ENCODE results near the gene GAS2.

GAS2 gene

GRCh38 chr11:22690871-22691270 is 24.5 kb downstream of the GAS2 start:
- no peak for ATAC-seq
- no peaks in the 10 kb centered on the region for H3K4me1 Mint-ChIP-seq
- H3K27me3 Mint-ChIP-seq, result no peaks in the 10 kb centered on the region
- no peaks in the 10 kb centered on the region for H3K9me3 Mint-ChIP-seq
- no peak overlapping the region for H3K4me3 Mint-ChIP-seq
- no peak overlapping the region for H3K27ac Mint-ChIP-seq
- H3K36me3 Mint-ChIP-seq, result no peaks in the 10 kb centered on the region

DNA sequence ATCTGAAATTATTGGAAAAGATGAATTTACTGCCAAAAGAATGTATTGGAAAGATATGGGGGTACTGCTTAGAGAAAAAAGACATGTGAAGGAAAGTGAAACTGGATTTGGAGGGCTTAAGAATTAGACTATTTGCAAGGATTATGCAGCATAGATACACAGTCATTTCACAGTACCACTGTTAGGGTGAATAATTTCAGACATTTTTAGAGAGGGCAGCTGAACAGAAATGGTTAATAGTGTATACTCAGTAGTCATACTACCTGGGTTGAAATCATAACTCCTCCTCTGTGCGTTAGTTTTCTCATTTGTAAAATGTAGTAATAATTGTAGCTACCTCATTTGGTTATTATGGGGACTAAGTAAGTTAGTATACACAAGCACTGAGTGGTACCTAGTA is 33.0 kb downstream of the GAS2 start:
- no peak overlapping the region for H3K27ac Mint-ChIP-seq
- H3K4me1 Mint-ChIP-seq, result no peaks in the 10 kb centered on the region
- H3K36me3 Mint-ChIP-seq, result no peaks in the 10 kb centered on the region
- ATAC-seq, result no peak
- H3K9me3 Mint-ChIP-seq, result no peaks in the 10 kb centered on the region
- H3K4me3 Mint-ChIP-seq, result no peak overlapping the region
- H3K27me3 Mint-ChIP-seq, result peaks cover 8% of the 10 kb centered on the region

DNA sequence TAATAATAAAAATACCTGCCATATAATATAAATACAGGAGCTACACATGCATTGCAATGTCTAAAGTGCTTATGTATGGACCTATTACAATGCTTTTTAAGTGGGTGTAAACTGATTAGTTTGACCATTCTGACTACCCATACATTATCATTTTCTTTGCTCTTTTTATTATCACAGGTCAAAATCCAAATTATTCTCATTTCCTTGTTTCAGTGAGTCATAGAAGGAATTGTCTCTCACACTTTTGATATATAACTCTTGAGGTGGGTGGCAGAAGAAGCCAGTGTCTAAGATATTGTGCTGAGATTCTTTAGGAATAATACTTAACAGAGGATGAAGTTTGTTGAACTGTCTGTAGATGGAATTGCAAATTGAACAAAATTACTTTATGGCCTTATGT is 35.6 kb downstream of the GAS2 start:
- H3K27me3 Mint-ChIP-seq, result peaks cover 10% of the 10 kb centered on the region
- no peaks in the 10 kb centered on the region for H3K36me3 Mint-ChIP-seq
- no peak overlapping the region for H3K27ac Mint-ChIP-seq
- no peaks in the 10 kb centered on the region for H3K4me1 Mint-ChIP-seq
- H3K9me3 Mint-ChIP-seq, result peaks cover 2% of the 10 kb centered on the region
- no peak for ATAC-seq
- no peak overlapping the region for H3K4me3 Mint-ChIP-seq

DNA sequence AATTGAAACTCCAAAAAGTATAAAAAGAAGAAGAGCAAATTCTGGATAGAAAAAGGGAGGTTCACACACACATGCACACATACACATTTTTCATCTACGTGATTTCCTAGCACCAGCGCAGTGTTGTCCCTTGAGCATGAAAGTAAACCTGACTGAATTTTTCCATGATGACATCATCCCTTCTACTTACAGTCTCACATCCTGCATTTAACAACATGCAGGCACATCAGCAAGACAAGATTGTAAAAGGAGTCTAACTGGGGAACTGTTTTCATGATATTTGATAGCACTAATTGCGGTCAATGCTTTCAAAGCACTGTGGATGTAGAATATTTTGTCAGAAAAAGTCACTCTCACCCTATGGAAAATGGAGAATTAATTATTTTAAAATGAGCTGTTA is 36.6 kb downstream of the GAS2 start:
- H3K4me3 Mint-ChIP-seq, result no peak overlapping the region
- H3K9me3 Mint-ChIP-seq, result peaks cover 2% of the 10 kb centered on the region
- peaks cover 14% of the 10 kb centered on the region for H3K27me3 Mint-ChIP-seq
- H3K36me3 Mint-ChIP-seq, result no peaks in the 10 kb centered on the region
- H3K4me1 Mint-ChIP-seq, result no peaks in the 10 kb centered on the region
- no peak for ATAC-seq
- H3K27ac Mint-ChIP-seq, result no peak overlapping the region

DNA sequence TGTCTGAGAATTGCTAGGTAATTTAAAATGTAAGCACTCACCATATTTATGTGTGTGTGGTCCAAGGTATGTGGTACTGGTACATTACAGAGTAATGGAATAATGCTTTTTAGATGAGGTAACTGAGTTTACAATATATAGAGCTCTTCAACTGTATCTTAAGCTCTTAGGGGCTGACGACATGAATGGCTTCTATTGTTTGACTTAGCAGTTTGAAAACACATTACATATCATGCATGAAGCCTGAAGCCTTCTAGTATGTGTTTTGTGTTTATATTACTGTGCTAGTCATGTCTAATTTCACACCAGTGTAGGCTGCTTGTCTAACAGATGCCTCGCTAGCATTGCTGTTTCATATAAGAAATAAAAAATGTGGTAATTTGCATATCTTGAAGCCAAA is 37.2 kb downstream of the GAS2 start:
- Mint-ChIP-seq H3K4me3 (no peak overlapping the region), H3K9me3 (peaks cover 2% of the 10 kb centered on the region)

DNA sequence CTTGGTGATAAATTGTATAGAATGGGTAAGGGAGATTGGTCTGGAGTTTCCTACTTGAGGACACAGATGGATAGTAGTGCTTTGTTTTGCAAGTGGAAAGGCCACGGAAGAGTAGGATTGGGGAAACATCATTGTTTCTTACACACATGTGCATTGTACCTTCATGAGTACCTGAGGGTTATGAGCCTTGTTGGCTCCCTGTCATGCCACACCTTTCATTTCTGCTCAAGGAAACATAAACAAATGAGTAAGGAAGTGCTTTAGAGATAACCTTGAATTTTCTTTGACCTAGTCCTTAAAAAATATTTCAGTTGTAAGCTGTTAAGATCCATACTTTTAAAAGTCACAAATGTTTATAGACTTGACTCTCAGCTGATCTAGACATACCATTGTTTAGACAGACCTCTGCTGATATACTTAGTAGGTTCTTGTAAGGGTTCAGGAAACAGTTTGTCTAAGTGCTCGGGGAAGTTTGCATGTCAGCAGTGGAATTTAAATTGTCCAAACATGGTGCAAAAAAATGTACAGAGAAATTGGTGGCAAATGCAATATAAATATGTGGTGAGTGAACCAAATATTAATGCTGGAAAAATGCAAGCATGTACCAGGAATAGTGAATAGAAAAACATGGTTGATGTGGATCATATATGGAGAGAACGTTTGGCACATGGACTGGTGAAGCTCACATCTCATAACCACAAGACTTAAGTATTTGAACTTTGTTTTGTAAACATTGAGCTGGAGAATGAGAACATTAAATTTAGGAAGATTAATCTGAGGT is 40.9 kb downstream of the GAS2 start:
- peaks cover 2% of the 10 kb centered on the region for H3K9me3 Mint-ChIP-seq
- peaks cover 12% of the 10 kb centered on the region for H3K27me3 Mint-ChIP-seq
- no peaks in the 10 kb centered on the region for H3K4me1 Mint-ChIP-seq
- no peaks in the 10 kb centered on the region for H3K36me3 Mint-ChIP-seq
- H3K27ac Mint-ChIP-seq, result no peak overlapping the region
- ATAC-seq, result no peak
- no peak overlapping the region for H3K4me3 Mint-ChIP-seq

More for the DNA sequence above, 37.2 kb downstream of the GAS2 start:
- no peak overlapping the region for H3K27ac Mint-ChIP-seq
- no peaks in the 10 kb centered on the region for H3K36me3 Mint-ChIP-seq
- no peak for ATAC-seq
- H3K4me1 Mint-ChIP-seq, result no peaks in the 10 kb centered on the region
- peaks cover 12% of the 10 kb centered on the region for H3K27me3 Mint-ChIP-seq

GRCh38 chr11:22711071-22711770 is 44.8 kb downstream of the GAS2 start:
- no peak overlapping the region for H3K4me3 Mint-ChIP-seq

GRCh38 chr11:22711880-22712279 is 45.5 kb downstream of the GAS2 start:
- H3K27me3 Mint-ChIP-seq, result peaks cover 12% of the 10 kb centered on the region
- no peak for ATAC-seq
- no peak overlapping the region for H3K27ac Mint-ChIP-seq
- H3K4me1 Mint-ChIP-seq, result no peaks in the 10 kb centered on the region
- no peak overlapping the region for H3K4me3 Mint-ChIP-seq
- peaks cover 7% of the 10 kb centered on the region for H3K9me3 Mint-ChIP-seq
- H3K36me3 Mint-ChIP-seq, result no peaks in the 10 kb centered on the region

More at GRCh38 chr11:22711071-22711770, 44.8 kb downstream of the GAS2 start:
- Mint-ChIP-seq H3K4me1 (no peaks in the 10 kb centered on the region), H3K27me3 (peaks cover 12% of the 10 kb centered on the region), H3K36me3 (no peaks in the 10 kb centered on the region), H3K9me3 (peaks cover 7% of the 10 kb centered on the region), H3K27ac (no peak overlapping the region)
- ATAC-seq, result no peak

DNA sequence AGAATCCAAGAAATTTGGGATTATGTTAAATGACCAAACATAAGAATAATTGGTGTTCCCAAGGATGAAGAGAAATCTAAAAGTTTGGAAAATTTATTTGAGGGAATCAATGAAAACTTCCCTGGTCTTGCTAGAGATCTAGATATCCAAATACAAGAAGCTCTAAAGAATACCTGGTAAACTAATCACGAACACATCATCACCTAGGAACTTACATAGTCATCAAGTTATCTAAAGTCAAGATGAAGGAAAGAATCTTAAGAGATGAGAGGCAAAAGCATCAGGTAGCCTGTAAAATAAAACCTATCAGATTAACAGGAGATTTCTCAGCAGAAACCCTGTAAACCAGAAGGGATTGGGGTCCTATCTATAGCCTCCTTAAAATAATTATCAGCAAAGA is 46.9 kb downstream of the GAS2 start:
- H3K36me3 Mint-ChIP-seq, result no peaks in the 10 kb centered on the region
- H3K27ac Mint-ChIP-seq, result no peak overlapping the region
- ATAC-seq, result no peak
- H3K4me3 Mint-ChIP-seq, result no peak overlapping the region
- H3K9me3 Mint-ChIP-seq, result peaks cover 7% of the 10 kb centered on the region
- no peaks in the 10 kb centered on the region for H3K27me3 Mint-ChIP-seq
- no peaks in the 10 kb centered on the region for H3K4me1 Mint-ChIP-seq

- Mint-ChIP-seq H3K36me3 (no peaks in the 10 kb centered on the region), H3K27me3 (no peaks in the 10 kb centered on the region), H3K4me1 (no peaks in the 10 kb centered on the region), H3K9me3 (peaks cover 7% of the 10 kb centered on the region), H3K4me3 (no peak overlapping the region), H3K27ac (no peak overlapping the region)
- no peak for ATAC-seq
Measured at GRCh38 chr11:22715971-22716370, 49.6 kb downstream of the GAS2 start.

DNA sequence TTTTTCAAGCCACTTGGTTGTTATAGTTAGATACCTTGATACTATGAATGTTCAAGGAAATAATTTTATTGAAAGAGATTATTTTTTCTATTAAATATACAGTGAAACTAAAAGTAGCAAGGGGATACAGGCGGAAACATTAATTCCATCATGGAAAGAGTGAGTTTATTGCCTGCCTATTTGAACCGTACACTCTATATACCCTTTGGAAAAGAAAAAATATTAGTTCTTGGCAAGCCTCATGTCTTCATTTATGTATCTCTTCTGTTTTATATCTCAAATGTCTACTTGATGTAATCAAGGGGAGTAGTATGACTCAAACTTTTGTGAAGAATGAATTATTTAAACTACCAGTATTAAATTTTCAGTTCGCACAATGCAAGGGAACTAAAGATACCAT is 54.0 kb downstream of the GAS2 start:
- H3K4me3 Mint-ChIP-seq, result no peak overlapping the region
- H3K9me3 Mint-ChIP-seq, result no peaks in the 10 kb centered on the region
- H3K27me3 Mint-ChIP-seq, result no peaks in the 10 kb centered on the region
- no peak for ATAC-seq
- no peaks in the 10 kb centered on the region for H3K4me1 Mint-ChIP-seq
- H3K27ac Mint-ChIP-seq, result no peak overlapping the region
- H3K36me3 Mint-ChIP-seq, result no peaks in the 10 kb centered on the region

- ATAC-seq, result no peak
- no peak overlapping the region for H3K27ac Mint-ChIP-seq
- no peak overlapping the region for H3K4me3 Mint-ChIP-seq
- H3K9me3 Mint-ChIP-seq, result no peaks in the 10 kb centered on the region
- no peaks in the 10 kb centered on the region for H3K27me3 Mint-ChIP-seq
- H3K36me3 Mint-ChIP-seq, result no peaks in the 10 kb centered on the region
- no peaks in the 10 kb centered on the region for H3K4me1 Mint-ChIP-seq
Measured at GRCh38 chr11:22723274-22723673, 56.9 kb downstream of the GAS2 start.

- Mint-ChIP-seq H3K27me3 (no peaks in the 10 kb centered on the region), H3K4me1 (no peaks in the 10 kb centered on the region), H3K4me3 (no peak overlapping the region), H3K36me3 (no peaks in the 10 kb centered on the region), H3K9me3 (no peaks in the 10 kb centered on the region), H3K27ac (no peak overlapping the region)
- no peak for ATAC-seq
Measured at GRCh38 chr11:22725079-22725478, 58.7 kb downstream of the GAS2 start.

GRCh38 chr11:22728600-22729389 is 62.4 kb downstream of the GAS2 start:
- H3K9me3 Mint-ChIP-seq, result no peaks in the 10 kb centered on the region
- ATAC-seq, result no peak
- H3K36me3 Mint-ChIP-seq, result no peaks in the 10 kb centered on the region
- no peak overlapping the region for H3K27ac Mint-ChIP-seq
- H3K27me3 Mint-ChIP-seq, result no peaks in the 10 kb centered on the region
- no peak overlapping the region for H3K4me3 Mint-ChIP-seq
- H3K4me1 Mint-ChIP-seq, result no peaks in the 10 kb centered on the region

DNA sequence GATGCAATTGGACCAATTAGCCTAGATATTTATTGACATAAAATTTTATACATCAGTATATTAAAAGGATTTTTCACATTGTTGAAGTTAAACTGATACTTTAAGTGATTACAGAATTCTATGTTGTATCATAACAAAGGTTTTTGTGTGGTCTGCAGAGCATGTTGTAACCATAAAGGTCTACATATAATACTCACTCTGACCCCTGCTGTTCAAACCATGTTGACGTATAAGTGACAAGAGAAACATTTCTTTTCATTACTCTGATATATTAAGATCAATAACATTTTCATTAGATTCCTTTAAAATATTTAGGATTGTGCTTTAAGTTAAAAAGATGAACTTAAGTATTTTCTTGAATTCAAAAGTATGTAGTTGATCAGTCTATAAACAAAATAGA is 63.9 kb downstream of the GAS2 start:
- ATAC-seq, result no peak
- Mint-ChIP-seq H3K4me3 (no peak overlapping the region), H3K4me1 (no peaks in the 10 kb centered on the region), H3K27ac (no peak overlapping the region), H3K27me3 (no peaks in the 10 kb centered on the region), H3K9me3 (no peaks in the 10 kb centered on the region), H3K36me3 (no peaks in the 10 kb centered on the region)

Data from stimulated activated memory B cell treated with anti-CD40 and anti-IgM and Interleukin-4, amounts not matched to agents 10 μg/mL and 1 μg/mL and 100 μg/mL, for 72 hours (primary cell).